Naive thymus-derived CD4-positive, alpha-beta T cell (primary cell): ENCODE measurements around the gene OLFM4. TPM values are rescaled to one million over a fixed set of nuclear protein-coding genes. Genes with fewer than 3 reads are reported as not detected.

ENCODE experiments used
- ATAC-seq: fragments of 150-1000 bp; cut with Tn5 transposase; 2 replicates; pipeline ENCODE4 v1.10.0; 2021; ENCODE audit warnings: mild to moderate bottlenecking, moderate library complexity
- CTCF ChIA-PET: fragments of 350-600 bp; sonication (Branson Sonifier 250); formaldehyde crosslinking; loops from one replicate; lab custom pipeline; 2021; ENCODE audit warnings: antibody characterized with exemption; lab: Charles Lee
- POLR2A ChIA-PET: fragments of 350-600 bp; sonication (Branson Sonifier 250); formaldehyde crosslinking; loops from one replicate; lab custom pipeline; 2021; ENCODE audit warnings: antibody characterized with exemption, inconsistent platforms; lab: Charles Lee
- DNase-seq, 9 donors: peaks; one replicate each; pipeline versions ENCODE4 v3.0.0 to v3.0.0-alpha.2; 2020 to 2022; ENCODE audit warnings: mixed read lengths in 1 of 9
- H3K27ac ChIP-seq: one replicate; pipeline ENCODE4 v1.7.0; 2013; ENCODE audit warnings: mild to moderate bottlenecking, low read depth, low read length, moderate library complexity
- H3K27me3 ChIP-seq, 2 donors: one replicate each; pipeline ENCODE4 v1.7.0; 2013; ENCODE audit warnings: low read length in 2 of 2, mild to moderate bottlenecking in 2 of 2, moderate library complexity in 2 of 2; ENCODE audit not compliant: control insufficient read depth in 2 of 2, insufficient read depth in 2 of 2
- H3K36me3 ChIP-seq, 3 experiments: 1 replicate in 2 of 3; 2 replicates in 1 of 3; pipeline ENCODE4 v1.7.0; 2013; ENCODE audit warnings: low read length in 3 of 3, mild to moderate bottlenecking in 3 of 3, moderate library complexity in 1 of 3; ENCODE audit not compliant: insufficient read depth in 3 of 3, control insufficient read depth in 2 of 3
- H3K4me1 ChIP-seq, 2 donors: one replicate each; pipeline ENCODE4 v1.7.0; 2013; ENCODE audit warnings: low read length in 2 of 2, mild to moderate bottlenecking in 2 of 2, moderate library complexity in 1 of 2; ENCODE audit not compliant: control insufficient read depth in 2 of 2, insufficient read depth in 2 of 2
- H3K4me3 ChIP-seq: 2 replicates; pipeline ENCODE4 v1.7.0; 2013; ENCODE audit warnings: mild to moderate bottlenecking, low read length
- H3K9me3 ChIP-seq, 3 experiments: 1 replicate in 2 of 3; 2 replicates in 1 of 3; pipeline ENCODE4 v1.7.0; 2013; ENCODE audit warnings: low read length in 3 of 3; ENCODE audit not compliant: control insufficient read depth in 2 of 3
- H3K27ac Mint-ChIP-seq, 9 donors: one replicate each; pipeline ENCODE4 v1.8.0; 2020 to 2022; ENCODE audit warnings: mixed read lengths in 9 of 9, mild to moderate bottlenecking in 8 of 9, moderate library complexity in 5 of 9, inconsistent platforms in 2 of 9
- H3K27me3 Mint-ChIP-seq, 5 donors: one replicate each; pipeline ENCODE4 v1.8.0; 2021 to 2022; ENCODE audit warnings: mixed read lengths in 5 of 5, mild to moderate bottlenecking in 1 of 5
- H3K36me3 Mint-ChIP-seq, 5 donors: one replicate each; pipeline ENCODE4 v1.8.0; 2020 to 2022; ENCODE audit warnings: mixed read lengths in 5 of 5, mild to moderate bottlenecking in 3 of 5, inconsistent platforms in 1 of 5
- H3K4me1 Mint-ChIP-seq, 7 donors: one replicate each; pipeline ENCODE4 v1.8.0; 2020 to 2022; ENCODE audit warnings: mixed read lengths in 7 of 7, mild to moderate bottlenecking in 3 of 7, inconsistent platforms in 1 of 7
- H3K4me3 Mint-ChIP-seq, 10 donors: one replicate each; pipeline ENCODE4 v1.8.0; 2020 to 2022; ENCODE audit warnings: mild to moderate bottlenecking in 10 of 10, mixed read lengths in 10 of 10, moderate library complexity in 6 of 10, inconsistent platforms in 2 of 10
- H3K9me3 Mint-ChIP-seq, 11 donors: one replicate each; pipeline ENCODE4 v1.8.0; 2020 to 2022; ENCODE audit warnings: mixed read lengths in 11 of 11, mild to moderate bottlenecking in 4 of 11, inconsistent platforms in 1 of 11, moderate library complexity in 1 of 11
- intact Hi-C, 2 donors: fragments of 100-400 bp; cut with micrococcal nuclease; formaldehyde crosslinking; loops; one replicate each; pipeline ENCODE4 v1.15.1; 2023
- polyA plus RNA-seq, 2 donors: library from polyadenylated mRNA; unstranded; fragments of 300-500 nt; fragmentation: Illumina TruSeq; gene quantifications; one replicate each; pipeline ENCODE4 v1.2.3, GENCODE V29; 2021
- total RNA-seq, 6 experiments: library from RNA in 5 of 6; stranded (reverse) in 5 of 6; gene quantifications; 1 replicate in 5 of 6; 2 replicates in 1 of 6; pipeline ENCODE4 v1.2.3 and lab custom pipeline; 2021 to 2026

Gene OLFM4
- total and polyA plus RNA-seq, 7 experiments from 2014 or later, result not detected

- Mint-ChIP-seq H3K27me3 (peaks cover 0 to 4% (median 3%) of the 10 kb centered on the region in 5 donors), H3K4me3 (no peak overlapping the region), H3K9me3 (peaks cover 0 to 3% (median 0%) of the 10 kb centered on the region in 11 donors), H3K36me3 (no peaks in the 10 kb centered on the region), H3K4me1 (no peaks in the 10 kb centered on the region), H3K27ac (no peak overlapping the region)
- ATAC-seq (no peak), DNase-seq (no peak)
- no peaks in the 10 kb centered on the region for H3K4me1 ChIP-seq
- ChIA-PET POLR2A (no interaction called here), CTCF (no interaction called here)
- no peaks in the 10 kb centered on the region for H3K27me3 ChIP-seq
- no peaks in the 10 kb centered on the region for H3K9me3 ChIP-seq
- H3K27ac ChIP-seq, result no peak overlapping the region
- H3K4me3 ChIP-seq, result no peak overlapping the region
- H3K36me3 ChIP-seq, result no peaks in the 10 kb centered on the region
- intact Hi-C loops, result no loop called here
Observed at GRCh38 chr13:53074114-53074513, 45.5 kb downstream of the OLFM4 start.

GRCh38 chr13:53075356-53076041 lies 46.9 kb downstream of the OLFM4 start:
- DNase-seq, result no peak
- H3K9me3 Mint-ChIP-seq, result peaks cover 0 to 3% (median 0%) of the 10 kb centered on the region in 11 donors
- H3K27ac ChIP-seq, result no peak overlapping the region
- H3K36me3 Mint-ChIP-seq, result no peaks in the 10 kb centered on the region
- H3K9me3 ChIP-seq, result no peaks in the 10 kb centered on the region
- ATAC-seq, result no peak
- no peaks in the 10 kb centered on the region for H3K36me3 ChIP-seq
- H3K27me3 Mint-ChIP-seq, result peaks cover 0 to 4% (median 0%) of the 10 kb centered on the region in 5 donors
- intact Hi-C loops, result no loop called here
- H3K4me1 Mint-ChIP-seq, result no peaks in the 10 kb centered on the region
- H3K4me1 ChIP-seq, result no peaks in the 10 kb centered on the region
- ChIA-PET POLR2A (no interaction called here), CTCF (no interaction called here)
- H3K27ac Mint-ChIP-seq, result no peak overlapping the region
- no peak overlapping the region for H3K4me3 ChIP-seq
- H3K27me3 ChIP-seq, result no peaks in the 10 kb centered on the region
- no peak overlapping the region for H3K4me3 Mint-ChIP-seq

- no peak overlapping the region for H3K27ac Mint-ChIP-seq
- no peak overlapping the region for H3K27ac ChIP-seq
- H3K4me1 ChIP-seq, result no peaks in the 10 kb centered on the region
- no peaks in the 10 kb centered on the region for H3K27me3 ChIP-seq
- H3K4me3 ChIP-seq, result no peak overlapping the region
- no peak for ATAC-seq
- no peaks in the 10 kb centered on the region for H3K9me3 ChIP-seq
- no peak for DNase-seq
- POLR2A ChIA-PET, result no interaction called here
- H3K9me3 Mint-ChIP-seq, result peaks cover 0 to 6% (median 0%) of the 10 kb centered on the region in 11 donors
- H3K36me3 ChIP-seq, result no peaks in the 10 kb centered on the region
- H3K4me3 Mint-ChIP-seq, result no peak overlapping the region
- no peaks in the 10 kb centered on the region for H3K4me1 Mint-ChIP-seq
- intact Hi-C loops, result no loop called here
- H3K27me3 Mint-ChIP-seq, result peaks cover 0 to 9% (median 5%) of the 10 kb centered on the region in 5 donors
- H3K36me3 Mint-ChIP-seq, result no peaks in the 10 kb centered on the region
- CTCF ChIA-PET, result no interaction called here
Observed at GRCh38 chr13:53079691-53080090, 51.1 kb downstream of the OLFM4 start.

GRCh38 chr13:53088871-53089270 lies 60.3 kb downstream of the OLFM4 start:
- Histone ChIP-seq H3K9me3 (no peaks in the 10 kb centered on the region), H3K36me3 (no peaks in the 10 kb centered on the region), H3K4me1 (no peaks in the 10 kb centered on the region), H3K27me3 (no peaks in the 10 kb centered on the region), H3K4me3 (no peak overlapping the region), H3K27ac (no peak overlapping the region)
- no peaks in the 10 kb centered on the region for H3K4me1 Mint-ChIP-seq
- intact Hi-C loops, result no loop called here
- DNase-seq (no peak), ATAC-seq (no peak)
- H3K4me3 Mint-ChIP-seq, result no peak overlapping the region
- peaks cover 0 to 15% (median 0%) of the 10 kb centered on the region in 5 donors for H3K27me3 Mint-ChIP-seq
- H3K27ac Mint-ChIP-seq, result no peak overlapping the region
- H3K36me3 Mint-ChIP-seq, result peaks cover 0 to 5% (median 0%) of the 10 kb centered on the region in 5 donors
- ChIA-PET POLR2A (no interaction called here), CTCF (no interaction called here)
- peaks cover 0 to 19% (median 6%) of the 10 kb centered on the region in 11 donors for H3K9me3 Mint-ChIP-seq

- Mint-ChIP-seq H3K4me1 (no peaks in the 10 kb centered on the region), H3K27ac (no peak overlapping the region), H3K9me3 (peaks cover 0 to 19% (median 6%) of the 10 kb centered on the region in 11 donors), H3K4me3 (no peak overlapping the region), H3K36me3 (peaks cover 0 to 5% (median 0%) of the 10 kb centered on the region in 5 donors), H3K27me3 (peaks cover 0 to 10% (median 0%) of the 10 kb centered on the region in 5 donors)
- no peaks in the 10 kb centered on the region for H3K36me3 ChIP-seq
- no peak overlapping the region for H3K4me3 ChIP-seq
- H3K4me1 ChIP-seq, result no peaks in the 10 kb centered on the region
- H3K9me3 ChIP-seq, result no peaks in the 10 kb centered on the region
- ChIA-PET POLR2A (no interaction called here), CTCF (no interaction called here)
- ATAC-seq (no peak), DNase-seq (no peak)
- H3K27ac ChIP-seq, result no peak overlapping the region
- intact Hi-C loops, result no loop called here
- H3K27me3 ChIP-seq, result no peaks in the 10 kb centered on the region
Observed at GRCh38 chr13:53089951-53090350, 61.3 kb downstream of the OLFM4 start.

- H3K4me1 Mint-ChIP-seq, result no peaks in the 10 kb centered on the region
- peaks cover 0 to 19% (median 6%) of the 10 kb centered on the region in 11 donors for H3K9me3 Mint-ChIP-seq
- Histone ChIP-seq H3K36me3 (no peaks in the 10 kb centered on the region), H3K4me3 (no peak overlapping the region), H3K9me3 (no peaks in the 10 kb centered on the region), H3K4me1 (no peaks in the 10 kb centered on the region), H3K27me3 (no peaks in the 10 kb centered on the region), H3K27ac (no peak overlapping the region)
- ChIA-PET POLR2A (no interaction called here), CTCF (no interaction called here)
- peaks cover 0 to 10% (median 0%) of the 10 kb centered on the region in 5 donors for H3K27me3 Mint-ChIP-seq
- intact Hi-C loops, result no loop called here
- no peak for ATAC-seq
- H3K27ac Mint-ChIP-seq, result no peak overlapping the region
- H3K4me3 Mint-ChIP-seq, result no peak overlapping the region
- H3K36me3 Mint-ChIP-seq, result peaks cover 0 to 5% (median 0%) of the 10 kb centered on the region in 5 donors
- no peak for DNase-seq
Observed at GRCh38 chr13:53090461-53090860, 61.8 kb downstream of the OLFM4 start.

GRCh38 chr13:53092931-53093330 lies 64.3 kb downstream of the OLFM4 start:
- Histone ChIP-seq H3K9me3 (no peaks in the 10 kb centered on the region), H3K27ac (no peak overlapping the region), H3K27me3 (no peaks in the 10 kb centered on the region), H3K4me3 (no peak overlapping the region), H3K36me3 (no peaks in the 10 kb centered on the region), H3K4me1 (no peaks in the 10 kb centered on the region)
- Mint-ChIP-seq H3K9me3 (peaks cover 0 to 19% (median 6%) of the 10 kb centered on the region in 11 donors), H3K27ac (no peak overlapping the region), H3K4me1 (no peaks in the 10 kb centered on the region), H3K36me3 (peaks cover 0 to 5% (median 0%) of the 10 kb centered on the region in 5 donors), H3K27me3 (peaks cover 0 to 10% (median 0%) of the 10 kb centered on the region in 5 donors), H3K4me3 (no peak overlapping the region)
- ChIA-PET CTCF (no interaction called here), POLR2A (no interaction called here)
- no peak for DNase-seq
- intact Hi-C loops, result no loop called here
- ATAC-seq, result no peak
